H1 (cell line): ENCODE measurements around the gene TARDBP. TPM values are rescaled to one million over a fixed set of nuclear protein-coding genes. Genes with fewer than 3 reads are reported as not detected.

ENCODE experiments used
- CTCF ChIA-PET: fragments of 300-600 bp; sonication (Branson Sonifier 250); formaldehyde crosslinking; loops from one replicate; lab custom pipeline; 2021; ENCODE audit not compliant: partially characterized antibody; lab: Charles Lee
- POLR2A ChIA-PET: fragments of 300-600 bp; sonication (Branson Sonifier 250); formaldehyde crosslinking; loops from one replicate; lab custom pipeline; 2021; ENCODE audit warnings: inconsistent platforms; ENCODE audit not compliant: partially characterized antibody; lab: Charles Lee
- DNase-seq, 2 experiments: peaks; one replicate each; pipeline versions ENCODE4 v3.0.0 to v3.0.0-alpha.2; 2010 to 2022; ENCODE audit warnings: low spot score in 2 of 2, low read depth in 1 of 2, mixed read lengths in 1 of 2
- FAIRE-seq: peaks from 2 replicates; lab custom pipeline; 2011; peaks lifted over from hg19 to GRCh38; lab: Jason Lieb, UNC
- H2AFZ ChIP-seq: 2 replicates; pipeline ENCODE4 v1.8.1; 2012; ENCODE audit warnings: low read length, inconsistent platforms
- H2AK5ac ChIP-seq: 2 replicates; pipeline ENCODE4 v1.6.1; 2013; ENCODE audit warnings: low read depth, low read length
- H2BK120ac ChIP-seq: replicated peaks from 2 replicates; pipeline ENCODE3; 2013; ENCODE audit warnings: low read depth, low read length, inconsistent platforms
- H2BK12ac ChIP-seq: 2 replicates; pipeline ENCODE4 v1.6.1; 2013; ENCODE audit warnings: low read depth, low read length
- H2BK15ac ChIP-seq: 2 replicates; pipeline ENCODE4 v1.6.1; 2013; ENCODE audit warnings: low read length
- H2BK20ac ChIP-seq: 2 replicates; pipeline ENCODE4 v1.6.1; 2013; ENCODE audit warnings: low read length
- H2BK5ac ChIP-seq: 2 replicates; pipeline ENCODE4 v1.6.1; 2013; ENCODE audit warnings: low read depth, low read length
- H3K14ac ChIP-seq: 2 replicates; pipeline ENCODE4 v1.6.1; 2013; ENCODE audit warnings: inconsistent platforms; ENCODE audit not compliant: insufficient read length
- H3K18ac ChIP-seq: 2 replicates; pipeline ENCODE4 v1.6.1; 2013; ENCODE audit warnings: low read length; ENCODE audit errors: extremely low read depth
- H3K23ac ChIP-seq: 2 replicates; pipeline ENCODE4 v1.6.1; 2013; ENCODE audit warnings: inconsistent platforms; ENCODE audit not compliant: insufficient read length
- H3K23me2 ChIP-seq: 2 replicates; pipeline ENCODE4 v1.6.1; 2013; ENCODE audit warnings: low read depth, low read length
- H3K27ac ChIP-seq: 2 replicates; pipeline ENCODE4 v1.6.1; 2011; ENCODE audit warnings: low read depth, low read length, inconsistent platforms
- H3K27me3 ChIP-seq, 4 experiments: replicated peaks in 1 of 4; 1 replicate in 1 of 4; 2 replicates in 3 of 4; pipeline versions ENCODE4 v1.6.1 to v1.8.1; 2011 to 2013; ENCODE audit warnings: low read length in 3 of 4, mild to moderate bottlenecking in 3 of 4, inconsistent platforms in 2 of 4, mixed read lengths in 2 of 4, moderate library complexity in 1 of 4; ENCODE audit not compliant: control insufficient read depth in 3 of 4, insufficient read depth in 3 of 4; ENCODE audit errors: extremely low read depth in 1 of 4
- H3K36me3 ChIP-seq, 4 experiments: 2 replicates each; pipeline versions ENCODE4 v1.6.1 to v1.8.1; 2011 to 2013; ENCODE audit warnings: mild to moderate bottlenecking in 4 of 4, low read length in 3 of 4, moderate library complexity in 2 of 4, control low read depth in 1 of 4, inconsistent platforms in 1 of 4; ENCODE audit not compliant: insufficient read depth in 4 of 4, control insufficient read depth in 2 of 4
- H3K4ac ChIP-seq: replicated peaks from 2 replicates; pipeline ENCODE3; 2013; ENCODE audit warnings: low read length, low read depth, mixed read lengths, inconsistent platforms; ENCODE audit not compliant: insufficient read length
- H3K4me1 ChIP-seq, 4 experiments: replicated peaks in 1 of 4; 1 replicate in 1 of 4; 2 replicates in 3 of 4; pipeline versions ENCODE4 v1.6.1 to v1.8.1; 2011 to 2013; ENCODE audit warnings: low read length in 3 of 4, inconsistent platforms in 2 of 4, mixed read lengths in 1 of 4; ENCODE audit not compliant: insufficient read depth in 4 of 4, control insufficient read depth in 3 of 4
- H3K4me2 ChIP-seq, 2 experiments: 2 replicates each; pipeline versions ENCODE4 v1.6.1 to v1.8.1; 2011 to 2013; ENCODE audit warnings: low read depth in 2 of 2, low read length in 2 of 2, control low read depth in 1 of 2, inconsistent platforms in 1 of 2, mild to moderate bottlenecking in 1 of 2; ENCODE audit not compliant: insufficient read depth in 1 of 2
- H3K4me3 ChIP-seq, 4 experiments: fragments of 200-600, 300-600 bp in 1 of 4; sonication (generic), shearing (Covaris generic), sonication (Bioruptor Twin) in 1 of 4; 2 replicates each; pipeline versions ENCODE4 v1.5.1 to v1.8.1; 2011 to 2016; ENCODE audit warnings: low read length in 4 of 4, low read depth in 3 of 4, control low read depth in 2 of 4, inconsistent platforms in 2 of 4, mild to moderate bottlenecking in 2 of 4, mixed read lengths in 1 of 4, moderate library complexity in 1 of 4; ENCODE audit not compliant: insufficient read depth in 2 of 4; ENCODE audit errors: extremely low read depth in 1 of 4
- H3K56ac ChIP-seq: replicated peaks from 2 replicates; pipeline ENCODE3; 2013; ENCODE audit warnings: low read depth, mild to moderate bottlenecking, mixed read lengths, low read length, inconsistent platforms; ENCODE audit not compliant: insufficient read length
- H3K79me1 ChIP-seq: 2 replicates; pipeline ENCODE4 v1.6.1; 2013; ENCODE audit warnings: low read depth, low read length, control low read depth
- H3K79me2 ChIP-seq, 2 experiments: 2 replicates each; pipeline versions ENCODE4 v1.6.1 to v1.8.1; 2012 to 2013; ENCODE audit warnings: low read length in 2 of 2, mild to moderate bottlenecking in 2 of 2, inconsistent platforms in 1 of 2; ENCODE audit not compliant: insufficient read depth in 2 of 2, control insufficient read depth in 1 of 2
- H3K9ac ChIP-seq, 4 experiments: replicated peaks in 1 of 4; 1 replicate in 1 of 4; 2 replicates in 3 of 4; pipeline versions ENCODE4 v1.6.1 to v1.8.1; 2011 to 2013; ENCODE audit warnings: low read depth in 3 of 4, low read length in 3 of 4, control low read depth in 2 of 4, mild to moderate bottlenecking in 2 of 4, moderate library complexity in 2 of 4, inconsistent platforms in 1 of 4; ENCODE audit errors: extremely low read depth in 1 of 4
- H3K9me3 ChIP-seq, 2 experiments: 2 replicates each; pipeline versions ENCODE4 v1.6.1 to v1.8.1; 2012 to 2013; ENCODE audit warnings: mild to moderate bottlenecking in 2 of 2, moderate library complexity in 2 of 2, control low read depth in 1 of 2, inconsistent platforms in 1 of 2, low read depth in 1 of 2, low read length in 1 of 2, mixed read lengths in 1 of 2; ENCODE audit not compliant: insufficient read depth in 2 of 2
- H4K20me1 ChIP-seq, 2 experiments: replicated peaks in 1 of 2; 2 replicates each; pipeline versions ENCODE3 to v1.8.1; 2011 to 2013; ENCODE audit warnings: inconsistent platforms in 2 of 2, low read length in 2 of 2, mild to moderate bottlenecking in 1 of 2; ENCODE audit not compliant: insufficient read depth in 2 of 2, control insufficient read depth in 1 of 2
- H4K5ac ChIP-seq: 2 replicates; pipeline ENCODE4 v1.6.1; 2013; ENCODE audit warnings: low read length, low read depth, mixed read lengths, inconsistent platforms; ENCODE audit not compliant: insufficient read length
- H4K8ac ChIP-seq: 2 replicates; pipeline ENCODE4 v1.8.0; 2013; ENCODE audit warnings: mild to moderate bottlenecking, moderate library complexity, low read length, inconsistent platforms; ENCODE audit not compliant: insufficient read depth; ENCODE audit errors: extremely low read depth
- H4K91ac ChIP-seq: replicated peaks from 2 replicates; pipeline ENCODE3; 2013; ENCODE audit warnings: low read length, mixed read lengths, inconsistent platforms; ENCODE audit not compliant: insufficient read length
- BRCA1 ChIP-seq: IDR thresholded peaks from 2 replicates; pipeline ENCODE4 v1.6.1; 2012; ENCODE audit warnings: low read depth, low read length, improper control_type of control experiment
- JUND ChIP-seq: IDR thresholded peaks from 2 replicates; pipeline ENCODE4 v1.6.1; 2011; ENCODE audit warnings: mild to moderate bottlenecking, improper control_type of control experiment, low read length
- NANOG ChIP-seq: IDR thresholded peaks from 2 replicates; pipeline ENCODE4 v1.6.1; 2011; ENCODE audit warnings: low read length, low read depth, mild to moderate bottlenecking, inconsistent platforms; ENCODE audit not compliant: insufficient read depth, poor library complexity, severe bottlenecking
- RXRA ChIP-seq: IDR thresholded peaks from 2 replicates; pipeline ENCODE4 v1.6.1; 2011; ENCODE audit warnings: low read depth, mild to moderate bottlenecking, low read length, moderate library complexity; ENCODE audit not compliant: insufficient read depth
- ZNF274 ChIP-seq: IDR thresholded peaks from 2 replicates; pipeline ENCODE4 v1.7.0; 2012; ENCODE audit warnings: low read length, borderline replicate concordance; ENCODE audit errors: extremely low read depth
- WGBS, 2 experiments: shearing (Covaris generic) in 1 of 2; methylation state at CpG; one replicate each; pipeline versions ENCODE4 v1.1.6 to v1.1.7; 2013 to 2015; ENCODE audit warnings: low lambda C conversion rate in 2 of 2, mixed read lengths in 2 of 2, inconsistent platforms in 1 of 2, low coverage in 1 of 2, missing lambda C conversion rate in 1 of 2; ENCODE audit not compliant: insufficient replicate concordance in 2 of 2, insufficient coverage in 1 of 2, insufficient read length in 1 of 2; ENCODE audit errors: extremely low coverage in 1 of 2, missing lambda C conversion rate in 1 of 2; 5-methylcytosine and 5-hydroxymethylcytosine counted together
- polyA plus RNA-seq, 7 experiments: library from polyadenylated mRNA; depleted of rRNA in 3 of 7; stranded (reverse) in 5 of 7; unstranded in 2 of 7; fragments of >200 nt in 5 of 7; fragments of 200-250 nt in 2 of 7; gene quantifications; 1 replicate in 5 of 7; 2 replicates in 1 of 7; 4 replicates in 1 of 7; pipeline versions ENCODE4 v1.2.1 to v1.2.3, GENCODE V29; 2011 to 2013; ENCODE audit warnings: missing spikeins in 2 of 7, mixed read lengths in 2 of 7
- total RNA-seq: library from RNA; stranded (reverse); fragmentation: NEBNext Ultra II Directional; extraction: Animal tissue kit (Norgen Biotek cat#: 25700); gene quantifications from 2 replicates; pipeline ENCODE4 v1.2.1, GENCODE V29; 2021
- TF ChIP-seq, protein P1 (sequence below): IDR thresholded peaks from 2 replicates; pipeline ENCODE4 v1.6.1; 2012; ENCODE audit warnings: low read length, inconsistent platforms
- TF ChIP-seq, protein P2 (sequence below): IDR thresholded peaks from 2 replicates; pipeline ENCODE4 v1.6.1; 2012; ENCODE audit warnings: inconsistent platforms
- TF ChIP-seq, protein P3 (sequence below): IDR thresholded peaks from 2 replicates; pipeline ENCODE4 v1.6.1; 2011; ENCODE audit warnings: low read depth, mild to moderate bottlenecking, low read length; ENCODE audit not compliant: insufficient read depth

The TARDBP gene
- total and polyA plus RNA-seq, 2 of the 8 experiments (the other 6 are each of a cell fraction or from before 2014, with no cell fraction given) = 144 to 240 TPM

DNA sequence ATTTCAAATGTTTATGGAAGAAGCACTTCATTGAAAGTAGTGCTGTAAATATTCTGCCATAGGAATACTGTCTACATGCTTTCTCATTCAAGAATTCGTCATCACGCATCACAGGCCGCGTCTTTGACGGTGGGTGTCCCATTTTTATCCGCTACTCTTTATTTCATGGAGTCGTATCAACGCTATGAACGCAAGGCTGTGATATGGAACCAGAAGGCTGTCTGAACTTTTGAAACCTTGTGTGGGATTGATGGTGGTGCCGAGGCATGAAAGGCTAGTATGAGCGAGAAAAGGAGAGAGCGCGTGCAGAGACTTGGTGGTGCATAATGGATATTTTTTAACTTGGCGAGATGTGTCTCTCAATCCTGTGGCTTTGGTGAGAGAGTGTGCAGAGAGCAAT is 10.7 kb downstream of the TARDBP start:
- Histone ChIP-seq H4K5ac (no peak overlapping the region), H4K20me1 (peaks cover 3 to 12% of the 10 kb centered on the region in 2 experiments), H3K14ac (no peak overlapping the region), H2BK12ac (no peak overlapping the region), H2AK5ac (no peak overlapping the region), H3K23ac (no peak overlapping the region), H3K23me2 (no peaks in the 10 kb centered on the region), H2BK20ac (no peak overlapping the region), H3K4me3 (no peak overlapping the region), H3K27me3 (no peaks in the 10 kb centered on the region), H3K4me2 (no peak overlapping the region), H2BK15ac (no peak overlapping the region), H4K91ac (no peak overlapping the region), H3K79me2 (peaks cover 0 to 11% of the 10 kb centered on the region in 2 experiments; a peak in 1 of 4 replicates), H4K8ac (no peak overlapping the region; the same call in 1 of the 2 replicates), H3K9ac (no peak overlapping the region), H3K4ac (no peak overlapping the region), H3K79me1 (no peaks in the 10 kb centered on the region; the same call in 1 of the 2 replicates), H2BK120ac (no peak overlapping the region), H3K56ac (no peak overlapping the region), H3K27ac (no peak overlapping the region), H3K4me1 (no peaks in the 10 kb centered on the region; a peak in 1 of 7 replicates), H3K36me3 (peaks cover 33 to 91% (median 62%) of the 10 kb centered on the region in 4 experiments), H3K18ac (no peak overlapping the region), H3K9me3 (no peaks in the 10 kb centered on the region; a peak in 1 of 4 replicates), H2BK5ac (no peak overlapping the region), H2AFZ (no peak overlapping the region)
- no peak for FAIRE-seq
- no peak for DNase-seq
- WGBS, 2 experiments = 95% methylated on average over 14 of the region's 14 CpGs; no CpG with 5 or more reads in 1 of the 2 experiments
- ChIA-PET POLR2A (interaction anchor here (0.8 to 3.8 kb wide), 6 partner anchors 8 to 102 kb away, joined by 3 to 20 read pairs (median 10); partner anchors contain the start of gene TARDBP), CTCF (interaction anchor here (0.6 to 1.2 kb wide), 2 partner anchors 14 to 66 kb away, joined by 3 to 4 read pairs; no protein-coding TSS in a partner anchor)
- TF ChIP-seq ZNF274 (no peak), BRCA1 (no peak), RXRA (no peak), NANOG (no peak), JUND (no peak)
- TF ChIP-seq, protein P1, sequence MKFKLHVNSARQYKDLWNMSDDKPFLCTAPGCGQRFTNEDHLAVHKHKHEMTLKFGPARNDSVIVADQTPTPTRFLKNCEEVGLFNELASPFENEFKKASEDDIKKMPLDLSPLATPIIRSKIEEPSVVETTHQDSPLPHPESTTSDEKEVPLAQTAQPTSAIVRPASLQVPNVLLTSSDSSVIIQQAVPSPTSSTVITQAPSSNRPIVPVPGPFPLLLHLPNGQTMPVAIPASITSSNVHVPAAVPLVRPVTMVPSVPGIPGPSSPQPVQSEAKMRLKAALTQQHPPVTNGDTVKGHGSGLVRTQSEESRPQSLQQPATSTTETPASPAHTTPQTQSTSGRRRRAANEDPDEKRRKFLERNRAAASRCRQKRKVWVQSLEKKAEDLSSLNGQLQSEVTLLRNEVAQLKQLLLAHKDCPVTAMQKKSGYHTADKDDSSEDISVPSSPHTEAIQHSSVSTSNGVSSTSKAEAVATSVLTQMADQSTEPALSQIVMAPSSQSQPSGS = no peak
- TF ChIP-seq, protein P2, sequence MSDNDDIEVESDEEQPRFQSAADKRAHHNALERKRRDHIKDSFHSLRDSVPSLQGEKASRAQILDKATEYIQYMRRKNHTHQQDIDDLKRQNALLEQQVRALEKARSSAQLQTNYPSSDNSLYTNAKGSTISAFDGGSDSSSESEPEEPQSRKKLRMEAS = no peak
- TF ChIP-seq, protein P3, sequence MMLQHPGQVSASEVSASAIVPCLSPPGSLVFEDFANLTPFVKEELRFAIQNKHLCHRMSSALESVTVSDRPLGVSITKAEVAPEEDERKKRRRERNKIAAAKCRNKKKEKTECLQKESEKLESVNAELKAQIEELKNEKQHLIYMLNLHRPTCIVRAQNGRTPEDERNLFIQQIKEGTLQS = no peak
